Urothelium cell line (cell line): ENCODE results near the gene EDEM1.
"Not testable (repeated sequence)": the region's sequence is repeated elsewhere in the genome, so short reads cannot be mapped to it uniquely, and the experiment has no call there.

Experiments used
- DNase-seq: peaks from one replicate; pipeline ENCODE4 v3.0.0; 2011; ENCODE audit warnings: low spot score, mixed read lengths
- FAIRE-seq: peaks from 2 replicates; lab custom pipeline; 2011; peaks lifted over from hg19 to GRCh38; lab: Jason Lieb, UNC

EDEM1 gene

GRCh38 chr3:5170975-5171374 is 16.5 kb upstream of the EDEM1 start:
- FAIRE-seq (no peak), DNase-seq (no peak)

GRCh38 chr3:5172018-5172417 is 15.5 kb upstream of the EDEM1 start:
- DNase-seq = no peak
- no peak for FAIRE-seq

GRCh38 chr3:5179036-5179435 is 8.5 kb upstream of the EDEM1 start:
- not testable (repeated sequence) for DNase-seq, FAIRE-seq

GRCh38 chr3:5181469-5182141 is 5.9 kb upstream of the EDEM1 start:
- FAIRE-seq (no peak), DNase-seq (no peak)

GRCh38 chr3:5183714-5184113 is 3.8 kb upstream of the EDEM1 start:
- not testable (repeated sequence) for FAIRE-seq, DNase-seq

GRCh38 chr3:5184499-5184898 is 3.0 kb upstream of the EDEM1 start:
- FAIRE-seq (no peak), DNase-seq (no peak)

GRCh38 chr3:5185093-5185673 is 2.3 kb upstream of the EDEM1 start:
- FAIRE-seq = no peak
- DNase-seq = no peak

- DNase-seq = no peak
- no peak for FAIRE-seq
These were observed 1.2 kb upstream of the EDEM1 start for GRCh38 chr3:5186089-5186857.

GRCh38 chr3:5186858-5187155 is 700 bp upstream of the EDEM1 start:
- no peak for DNase-seq
- no peak for FAIRE-seq

GRCh38 chr3:5187920-5188418 is 462 bp downstream of the EDEM1 start:
- FAIRE-seq = no peak

GRCh38 chr3:5188419-5189221 is 1.1 kb downstream of the EDEM1 start:
- peak; percentile 9 for FAIRE-seq
- DNase-seq = peak; percentile 54

More at GRCh38 chr3:5187920-5188418, 462 bp downstream of the EDEM1 start:
- DNase-seq = peak; percentile 65

- FAIRE-seq (no peak), DNase-seq (no peak)
These were observed 2.8 kb downstream of the EDEM1 start for GRCh38 chr3:5190147-5190791.

- no peak for DNase-seq
- FAIRE-seq = no peak
These were observed 4.2 kb downstream of the EDEM1 start for GRCh38 chr3:5191555-5192304.

- FAIRE-seq (no peak), DNase-seq (no peak)
These were observed 5.3 kb downstream of the EDEM1 start for GRCh38 chr3:5192571-5193365.

GRCh38 chr3:5194341-5194740 is 6.8 kb downstream of the EDEM1 start:
- FAIRE-seq (no peak), DNase-seq (no peak)

- DNase-seq (peak; percentile 81), FAIRE-seq (no peak)
These were observed 7.4 kb downstream of the EDEM1 start for GRCh38 chr3:5194801-5195509.

- peak; percentile 20 for DNase-seq
- no peak for FAIRE-seq
These were observed 8.1 kb downstream of the EDEM1 start for GRCh38 chr3:5195605-5196004.

- no peak for DNase-seq
- no peak for FAIRE-seq
These were observed 9.5 kb downstream of the EDEM1 start for GRCh38 chr3:5197022-5197421.
